K562 (cell line): ENCODE data around the gene ICOSLG. TPM values are rescaled to one million over a fixed set of nuclear protein-coding genes. Genes with fewer than 3 reads are reported as not detected.
A peak's percentile ranks its signal among the peaks of the same experiment; 100 is the strongest.
"Not testable (repeated sequence)": the region's sequence is repeated elsewhere in the genome, so short reads cannot be mapped to it uniquely, and the experiment has no call there.

Experiments used
- ATAC-seq: fragments of 200-7000 bp; cut with Tn5 transposase; 3 replicates; pipeline ENCODE4 v1.9.1; 2020; ENCODE audit warnings: moderate library complexity
- BruUV-seq: library from RNA; stranded (reverse); fragments of 400-500 nt; replicated peaks from 2 replicates; lab custom pipeline; 2021; lab: Mats Ljungman, UMichigan
- CTCF ChIA-PET: fragments of 300-600 bp; formaldehyde crosslinking; extraction: SDS; loops from one replicate; lab custom pipeline; 2021; ENCODE audit warnings: low intra/inter-chr PET ratio; lab: Yijun Ruan, JAX
- POLR2A ChIA-PET: fragments of 300-600, 350-650 bp; sonication (Branson Sonifier 250); formaldehyde crosslinking; extraction: SDS; loops from one replicate; lab custom pipeline; 2021; ENCODE audit warnings: antibody characterized with exemption, inconsistent platforms; lab: Yijun Ruan, JAX
- DNase-seq, 4 experiments: peaks; one replicate each; pipeline versions ENCODE4 v3.0.0 to v3.0.0-alpha.2; 2011 to 2018; ENCODE audit warnings: low spot score in 3 of 4, mixed read lengths in 3 of 4; ENCODE audit errors: extremely low read depth in 1 of 4
- FAIRE-seq: peaks from 2 replicates; lab custom pipeline; 2011; peaks lifted over from hg19 to GRCh38; lab: Jason Lieb, UNC
- H2AFZ ChIP-seq: 2 replicates; pipeline ENCODE4 v1.6.0; 2011; ENCODE audit warnings: low read depth, low read length, control low read depth, inconsistent platforms
- H3K27ac ChIP-seq: fragments of 200-600 bp; 3 replicates; pipeline ENCODE4 v1.8.0; 2011; ENCODE audit warnings: low read depth, mild to moderate bottlenecking, control low read depth, inconsistent platforms, low read length, moderate library complexity, mixed read lengths; ENCODE audit errors: extremely low read depth
- H3K27me3 ChIP-seq, 2 experiments: fragments of 300-600 bp in 1 of 2; 2 replicates in 1 of 2; 3 replicates in 1 of 2; pipeline versions ENCODE4 v1.6.0 to v1.8.0; 2011; ENCODE audit warnings: inconsistent platforms in 2 of 2, low read length in 2 of 2, mild to moderate bottlenecking in 1 of 2, mixed read lengths in 1 of 2, moderate library complexity in 1 of 2; ENCODE audit not compliant: control insufficient read depth in 2 of 2, insufficient read depth in 2 of 2
- H3K36me3 ChIP-seq: fragments of 300-600 bp; 3 replicates; pipeline ENCODE4 v1.8.0; 2011; ENCODE audit warnings: mild to moderate bottlenecking, low read length, inconsistent platforms; ENCODE audit not compliant: control insufficient read depth, insufficient read depth
- H3K4me1 ChIP-seq, 2 experiments: fragments of 200-600 bp in 1 of 2; replicated peaks in 1 of 2; 2 replicates in 1 of 2; 3 replicates in 1 of 2; pipeline versions ENCODE4 v1.5.1 to v1.8.0; 2011; ENCODE audit warnings: inconsistent platforms in 2 of 2, low read length in 2 of 2, mild to moderate bottlenecking in 1 of 2, mixed read lengths in 1 of 2, moderate library complexity in 1 of 2; ENCODE audit not compliant: control insufficient read depth in 2 of 2, insufficient read depth in 2 of 2
- H3K4me2 ChIP-seq: 2 replicates; pipeline ENCODE4 v1.6.1; 2011; ENCODE audit warnings: low read length, control low read depth, inconsistent platforms, mixed read lengths; ENCODE audit not compliant: insufficient read depth
- H3K4me3 ChIP-seq: fragments of 200-600 bp; sonication (generic), shearing (Covaris generic); 2 replicates; pipeline ENCODE4 v1.5.1; 2016; ENCODE audit warnings: control low read depth, inconsistent platforms
- H3K79me2 ChIP-seq: fragments of 200-600 bp; 3 replicates; pipeline ENCODE4 v1.8.0; 2011; ENCODE audit warnings: low read length, inconsistent platforms; ENCODE audit not compliant: control insufficient read depth, insufficient read depth
- H3K9ac ChIP-seq, 2 experiments: 2 replicates each; pipeline versions ENCODE4 v1.6.0 to v1.6.1; 2011; ENCODE audit warnings: low read depth in 2 of 2, low read length in 2 of 2, control low read depth in 1 of 2, inconsistent platforms in 1 of 2, mild to moderate bottlenecking in 1 of 2, mixed read lengths in 1 of 2; ENCODE audit not compliant: insufficient read depth in 1 of 2
- H3K9me1 ChIP-seq: one replicate; pipeline ENCODE4 v1.6.0; 2011; ENCODE audit warnings: inconsistent platforms, mild to moderate bottlenecking, low read length, moderate library complexity; ENCODE audit not compliant: control insufficient read depth, insufficient read depth
- H3K9me3 ChIP-seq: replicated peaks from 2 replicates; pipeline ENCODE4 v1.5.1; 2011; ENCODE audit warnings: low read depth, low read length, inconsistent platforms; ENCODE audit not compliant: control insufficient read depth, insufficient read depth
- H4K20me1 ChIP-seq: replicated peaks from 2 replicates; pipeline ENCODE4 v1.6.1; 2011; ENCODE audit warnings: low read length, inconsistent platforms, mixed read lengths; ENCODE audit not compliant: control insufficient read depth, insufficient read depth
- WGBS: fragments of 100-300 bp; shearing (Covaris generic); methylation state at CpG from one replicate; pipeline ENCODE4 v1.1.6; 2016; ENCODE audit warnings: low coverage, mixed read lengths; ENCODE audit not compliant: insufficient coverage; ENCODE audit errors: missing lambda C conversion rate; 5-methylcytosine and 5-hydroxymethylcytosine counted together
- in situ Hi-C: fragments of 300-500 bp; cut with MboI; formaldehyde crosslinking; loops from 4 replicates; pipeline ENCODE4 v1.15.0; 2018; ENCODE audit warnings: inconsistent platforms, mixed read lengths
- intact Hi-C: fragments of 100-400 bp; cut with micrococcal nuclease; formaldehyde crosslinking; loops from 2 replicates; pipeline ENCODE4 v1.14.2; 2022
- polyA plus RNA-seq, 8 experiments: library from polyadenylated mRNA; depleted of rRNA in 4 of 8; stranded (reverse) in 5 of 8; unstranded in 3 of 8; fragments of >200 nt; fragmentation: Nextera tagmentation in 2 of 8; fragmentation: Illumina TruSeq in 1 of 8; extraction: Ambion mirVana in 2 of 8; extraction: Trizol in 1 of 8; gene quantifications; 2 replicates each; pipeline versions ENCODE4 v1.2.1 to v1.2.3, GENCODE V29; 2011 to 2014; ENCODE audit warnings: inconsistent platforms in 1 of 8, missing spikeins in 1 of 8
- total RNA-seq, 7 experiments: library from RNA; depleted of rRNA in 6 of 7; stranded (reverse); fragments of >200 nt in 6 of 7; fragmentation: Illumina TruSeq in 2 of 7; extraction: Trizol in 2 of 7; gene quantifications; 2 replicates each; pipeline versions ENCODE4 v1.2.1 to v1.2.3, GENCODE V29; 2011 to 2021; ENCODE audit warnings: low replicate concordance in 1 of 7

Gene ICOSLG
- total and polyA plus RNA-seq, 9 of the 15 experiments (the other 6 are each of a cell fraction or from before 2014, with no cell fraction given): 0.01 to 1.4 (median 0.15) TPM

DNA sequence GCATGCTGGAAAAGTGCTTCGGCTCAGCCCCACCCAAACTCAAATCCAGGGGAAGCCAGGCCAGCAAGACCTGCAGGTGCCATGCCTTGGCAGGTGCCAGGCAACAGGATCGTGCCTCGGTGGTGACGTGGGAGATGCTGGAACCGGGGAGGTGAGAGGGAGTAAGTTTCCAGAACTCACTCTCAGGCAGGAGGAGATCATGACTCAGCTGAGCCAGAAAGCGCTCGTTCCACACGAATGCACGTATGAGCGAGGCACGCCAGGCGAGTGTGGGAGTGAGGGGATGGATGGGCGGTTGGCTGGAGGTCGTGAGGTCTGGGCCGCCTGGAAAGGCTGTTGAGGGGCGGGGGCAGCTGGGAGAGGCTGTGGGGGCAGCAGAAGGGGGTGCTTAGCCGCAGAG lies 7.2 kb upstream of the ICOSLG start:
- CTCF ChIA-PET: not testable (repeated sequence)

DNA sequence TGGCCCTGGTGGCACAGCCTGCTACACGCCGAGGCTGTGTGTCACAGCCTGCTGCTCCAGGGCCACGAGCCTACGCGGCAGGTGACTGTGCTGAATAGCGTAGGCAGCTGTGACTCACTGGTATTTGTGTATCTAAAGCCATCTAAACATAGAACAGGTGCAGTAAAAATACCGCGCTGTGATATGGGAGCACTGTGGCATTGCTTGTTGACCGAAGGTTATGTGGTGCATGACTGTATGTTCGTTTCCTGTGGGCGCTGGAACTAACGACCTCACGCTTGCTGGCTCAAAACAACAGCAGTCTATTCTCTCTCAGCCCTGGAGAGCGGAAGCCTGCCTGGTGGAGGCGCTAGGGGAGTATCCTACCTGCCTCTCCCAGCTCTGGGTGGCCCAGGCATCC lies 3.2 kb upstream of the ICOSLG start:
- H3K4me1 ChIP-seq, H3K79me2 ChIP-seq, BruUV-seq, H3K27me3 ChIP-seq, POLR2A ChIA-PET, H3K4me2 ChIP-seq, H3K9ac ChIP-seq, intact Hi-C loops, H3K27ac ChIP-seq, DNase-seq, H4K20me1 ChIP-seq, CTCF ChIA-PET, H2AFZ ChIP-seq, H3K9me1 ChIP-seq, H3K36me3 ChIP-seq, H3K4me3 ChIP-seq, in situ Hi-C loops, H3K9me3 ChIP-seq: not testable (repeated sequence)
- WGBS: no CpG with 5 or more reads among the region's 15 CpGs
- peak; percentile 78 for ATAC-seq
- FAIRE-seq: peak; percentile 57

More for the DNA sequence above, 7.2 kb upstream of the ICOSLG start:
- H4K20me1 ChIP-seq, DNase-seq, H2AFZ ChIP-seq, POLR2A ChIA-PET, H3K36me3 ChIP-seq, in situ Hi-C loops, FAIRE-seq, H3K4me1 ChIP-seq, H3K9me3 ChIP-seq, H3K4me2 ChIP-seq, BruUV-seq, H3K27ac ChIP-seq, H3K9me1 ChIP-seq, ATAC-seq, H3K4me3 ChIP-seq, H3K27me3 ChIP-seq, intact Hi-C loops, H3K9ac ChIP-seq, H3K79me2 ChIP-seq: not testable (repeated sequence)
- WGBS: no CpG with 5 or more reads among the region's 17 CpGs

DNA sequence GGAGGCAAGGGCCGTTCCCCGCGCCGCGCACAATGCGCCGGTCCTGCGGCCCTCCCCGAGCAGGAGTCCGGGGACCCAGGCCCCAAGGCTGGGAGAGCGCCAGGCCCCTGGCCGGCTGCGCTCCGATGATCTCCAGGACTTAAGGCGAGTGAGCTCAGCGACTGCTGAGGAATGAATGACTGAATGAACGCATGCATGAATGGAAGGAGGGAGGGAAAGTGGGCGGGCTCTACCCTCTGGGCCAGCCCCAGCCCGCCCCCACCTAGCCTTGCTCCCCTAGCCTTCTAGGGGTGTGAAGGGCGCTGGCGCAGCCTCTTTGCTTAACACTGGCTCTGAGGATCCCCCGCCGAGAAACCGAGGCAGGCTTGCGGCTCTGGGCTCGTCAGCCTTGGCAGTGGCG lies 538 bp upstream of the ICOSLG start:
- intact Hi-C loops, FAIRE-seq, H3K27ac ChIP-seq, DNase-seq, H4K20me1 ChIP-seq, CTCF ChIA-PET, H3K4me3 ChIP-seq, H2AFZ ChIP-seq, H3K9me1 ChIP-seq, H3K79me2 ChIP-seq, in situ Hi-C loops, H3K4me2 ChIP-seq, H3K36me3 ChIP-seq, H3K9ac ChIP-seq, BruUV-seq, POLR2A ChIA-PET, H3K9me3 ChIP-seq, H3K4me1 ChIP-seq, H3K27me3 ChIP-seq: not testable (repeated sequence)
- no CpG with 5 or more reads among the region's 27 CpGs for WGBS
- peak; percentile 34; the same call in 2 of the 3 replicates for ATAC-seq

DNA sequence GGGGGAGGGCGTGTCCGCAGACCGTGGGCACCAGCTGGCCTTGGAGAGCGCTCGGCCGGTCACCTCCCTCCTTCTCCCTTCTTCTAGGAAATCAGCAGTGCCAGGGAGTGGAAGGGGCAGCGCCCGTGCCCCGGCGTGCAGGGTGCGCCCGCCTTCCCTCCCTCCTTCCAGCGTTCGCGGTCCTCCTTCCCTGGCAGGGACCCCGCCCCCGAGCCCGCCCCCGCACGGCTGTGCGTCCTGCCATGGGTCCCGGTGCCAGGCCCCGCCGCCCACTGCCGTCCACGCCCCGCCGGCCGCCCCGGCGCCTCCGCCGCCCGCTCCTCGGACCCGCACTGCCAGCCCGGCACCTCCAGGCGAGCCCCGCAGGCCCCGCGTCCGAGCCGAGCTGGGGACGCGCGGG lies 390 bp downstream of the ICOSLG start:
- H2AFZ ChIP-seq, H3K9ac ChIP-seq, BruUV-seq, H3K4me1 ChIP-seq, H3K27ac ChIP-seq, H3K36me3 ChIP-seq, H3K4me2 ChIP-seq, intact Hi-C loops, CTCF ChIA-PET, FAIRE-seq, ATAC-seq, H3K4me3 ChIP-seq, H3K9me1 ChIP-seq, H3K27me3 ChIP-seq, DNase-seq, in situ Hi-C loops, H3K9me3 ChIP-seq, POLR2A ChIA-PET, H4K20me1 ChIP-seq, H3K79me2 ChIP-seq: not testable (repeated sequence)
- WGBS: no CpG with 5 or more reads among the region's 46 CpGs
